ENCODE data around the gene LIN7A.

GRCh38 chr12:80860928-80861327, 76.8 kb downstream of the LIN7A start:
- TF ChIP-seq POLR2A (IDR thresholded peaks at IDR 0.05) (no peak), CTCF (IDR thresholded peaks at IDR 0.05) (no peak)
